GM20000 (cell line): ENCODE data around the gene HORMAD1.

Experiments
- DNase-seq: peaks from one replicate; pipeline ENCODE4 v3.0.0; 2012; ENCODE audit warnings: low spot score
- CTCF ChIP-seq: IDR thresholded peaks from 2 replicates; pipeline ENCODE4 v1.5.1; 2012; ENCODE audit warnings: mild to moderate bottlenecking, control low read depth; ENCODE audit errors: extremely low read depth, missing control alignments

The HORMAD1 gene

GRCh38 chr1:150760013-150760412 lies 39.3 kb upstream of the HORMAD1 start:
- no peak for DNase-seq
- no peak for TF ChIP-seq CTCF

GRCh38 chr1:150753416-150753815 lies 32.7 kb upstream of the HORMAD1 start:
- no peak for DNase-seq
- no peak for TF ChIP-seq CTCF

DNA sequence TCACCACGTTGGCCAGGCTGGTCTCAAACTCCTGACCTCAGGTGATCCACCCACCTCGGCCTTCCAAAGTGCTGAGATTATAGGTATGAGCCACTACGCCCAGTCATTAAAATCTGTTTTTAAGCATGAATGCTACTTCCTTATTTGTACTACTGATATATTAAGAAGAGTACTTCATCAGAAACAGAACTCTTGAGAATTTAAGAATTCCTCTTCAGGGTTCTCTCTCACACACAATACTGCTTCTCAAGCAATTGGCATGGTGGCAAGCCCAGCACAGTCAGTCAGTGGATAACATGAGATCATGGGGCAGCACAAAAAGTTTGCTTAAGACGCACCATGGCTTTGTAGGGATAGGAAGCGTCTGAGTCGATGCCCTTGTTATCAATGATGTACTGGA lies 30.7 kb upstream of the HORMAD1 start:
- no peak for DNase-seq
- TF ChIP-seq CTCF: no peak

GRCh38 chr1:150749720-150750311 lies 29.1 kb upstream of the HORMAD1 start:
- DNase-seq: no peak
- no peak for TF ChIP-seq CTCF

DNA sequence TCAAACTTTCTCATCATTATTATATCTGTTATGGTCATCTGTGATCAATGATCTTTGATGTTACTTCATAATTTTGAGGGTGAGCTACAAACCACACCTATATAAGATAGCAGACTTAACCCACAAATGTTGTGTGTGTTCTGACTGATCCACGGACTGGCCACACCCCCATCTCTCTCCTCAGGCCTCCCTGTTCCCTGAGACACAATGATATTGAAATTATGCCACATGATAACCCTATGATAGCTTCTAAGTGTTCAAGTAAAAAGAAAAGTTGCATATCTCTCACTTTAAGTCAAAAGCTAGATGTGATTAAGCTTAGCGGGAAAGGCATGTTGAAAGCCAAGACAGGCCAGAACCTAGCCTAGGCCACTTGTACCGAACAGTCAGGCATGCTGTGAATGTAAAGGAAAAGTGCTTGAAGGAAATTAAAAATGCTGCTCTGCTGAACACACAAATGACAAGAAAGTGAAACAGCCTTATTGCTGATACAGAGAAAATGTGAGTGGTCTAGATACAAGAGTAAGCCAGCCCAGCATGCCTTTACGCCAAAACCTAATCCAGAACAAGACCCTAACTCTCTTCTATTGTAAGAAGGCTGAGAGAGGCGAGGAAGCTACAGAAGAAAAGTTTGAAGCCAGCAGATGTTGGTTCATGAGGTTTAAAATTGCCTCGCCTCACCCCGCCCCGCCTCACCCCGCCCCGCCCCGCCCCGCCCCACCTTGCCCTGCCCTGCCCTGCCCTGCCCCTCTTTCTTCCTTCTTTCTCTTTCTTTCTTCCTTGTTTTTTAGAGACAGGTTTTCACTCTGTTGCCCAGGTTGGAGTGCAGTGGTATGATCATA lies 28.4 kb upstream of the HORMAD1 start:
- no peak for TF ChIP-seq CTCF

DNA sequence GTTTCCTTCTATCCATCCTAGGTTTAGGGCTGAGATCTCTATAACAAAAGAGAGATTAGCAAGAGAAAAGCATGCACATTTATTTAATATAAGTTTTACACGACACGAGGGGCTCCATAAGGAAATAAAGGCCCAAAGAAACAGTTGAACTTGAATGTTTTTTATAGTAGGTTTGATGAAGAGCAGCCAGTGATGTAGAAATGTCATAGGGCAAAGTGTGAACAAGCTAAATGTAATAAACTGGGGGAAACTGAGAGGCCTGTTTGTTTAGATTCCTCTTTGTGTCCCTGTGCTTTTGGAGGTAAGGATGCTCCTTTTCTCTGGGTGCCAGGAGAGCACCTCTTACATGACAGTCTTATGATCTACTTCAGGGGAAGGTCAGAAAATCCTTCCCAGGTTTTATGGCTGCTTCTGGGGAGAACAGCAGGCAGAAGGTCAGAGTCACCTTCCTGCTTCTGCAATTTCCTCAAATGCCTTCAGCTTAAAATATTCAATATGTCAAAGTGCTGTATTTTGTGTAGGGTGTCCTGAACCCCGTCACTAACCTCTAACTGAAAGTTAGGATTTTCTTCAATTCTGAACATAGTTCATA lies 9.5 kb upstream of the HORMAD1 start:
- no peak for DNase-seq
- TF ChIP-seq CTCF: no peak

More for the DNA sequence above, 28.4 kb upstream of the HORMAD1 start:
- no peak for DNase-seq

- DNase-seq: no peak
- TF ChIP-seq CTCF: no peak
Observed at GRCh38 chr1:150724336-150724735, 3.6 kb upstream of the HORMAD1 start.
